HUDEP-2 (cell line): ENCODE results near the gene DROSHA.
A peak's percentile ranks its signal among the peaks of the same experiment; 100 is the strongest.

Experiments used
- DNase-seq, 76 experiments: peaks; one replicate each; lab custom pipeline; 2025; ENCODE audit not compliant: unreplicated experiment in 76 of 76; lab: John Stamatoyannopoulos, UW

Gene DROSHA

DNA sequence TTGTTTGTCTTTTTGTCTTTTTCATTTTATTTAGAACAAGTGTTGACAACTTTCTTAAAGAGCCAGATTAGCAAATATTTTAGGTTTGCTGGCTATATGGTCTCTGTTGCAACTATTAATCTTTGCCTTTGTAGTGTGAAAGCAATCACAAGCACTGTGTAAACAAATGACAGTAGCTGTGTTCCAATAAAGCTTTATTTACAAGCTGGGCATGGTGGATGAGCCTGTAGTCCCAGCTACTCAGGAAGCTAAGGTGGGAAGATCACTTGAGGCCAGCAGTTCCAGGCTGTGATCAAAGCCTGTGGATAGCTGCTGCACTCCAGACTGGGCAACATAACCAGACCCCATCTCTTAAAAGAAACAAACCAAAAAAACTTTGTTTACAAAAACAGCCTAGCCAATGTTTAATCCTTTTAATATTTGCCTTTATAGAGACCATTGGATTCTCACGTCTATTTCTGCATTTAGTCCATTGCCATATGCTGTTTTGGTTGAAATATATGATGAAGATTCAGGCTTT lies 2.7 kb upstream of the DROSHA start:
- no peak for DNase-seq

DNA sequence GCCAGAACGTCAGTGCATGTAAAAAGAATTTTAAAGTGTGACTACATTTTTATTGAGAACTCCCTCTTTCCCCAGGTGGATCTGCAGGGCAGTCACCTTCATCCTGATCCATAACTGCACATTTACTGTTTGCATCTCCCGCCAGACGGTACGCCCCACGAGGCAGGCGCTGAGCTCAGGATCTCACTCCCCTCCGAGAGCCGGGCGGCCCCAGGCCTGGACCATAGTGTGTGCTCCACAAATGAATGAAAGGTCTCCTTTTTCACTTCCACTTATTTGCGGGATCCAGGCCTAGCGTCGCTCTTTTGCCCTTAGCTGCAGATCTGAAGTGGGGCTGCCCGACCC lies 378 bp downstream of the DROSHA start:
- peak in 13 of 76 experiments; percentile 4 to 57 (median 11) for DNase-seq

DNA sequence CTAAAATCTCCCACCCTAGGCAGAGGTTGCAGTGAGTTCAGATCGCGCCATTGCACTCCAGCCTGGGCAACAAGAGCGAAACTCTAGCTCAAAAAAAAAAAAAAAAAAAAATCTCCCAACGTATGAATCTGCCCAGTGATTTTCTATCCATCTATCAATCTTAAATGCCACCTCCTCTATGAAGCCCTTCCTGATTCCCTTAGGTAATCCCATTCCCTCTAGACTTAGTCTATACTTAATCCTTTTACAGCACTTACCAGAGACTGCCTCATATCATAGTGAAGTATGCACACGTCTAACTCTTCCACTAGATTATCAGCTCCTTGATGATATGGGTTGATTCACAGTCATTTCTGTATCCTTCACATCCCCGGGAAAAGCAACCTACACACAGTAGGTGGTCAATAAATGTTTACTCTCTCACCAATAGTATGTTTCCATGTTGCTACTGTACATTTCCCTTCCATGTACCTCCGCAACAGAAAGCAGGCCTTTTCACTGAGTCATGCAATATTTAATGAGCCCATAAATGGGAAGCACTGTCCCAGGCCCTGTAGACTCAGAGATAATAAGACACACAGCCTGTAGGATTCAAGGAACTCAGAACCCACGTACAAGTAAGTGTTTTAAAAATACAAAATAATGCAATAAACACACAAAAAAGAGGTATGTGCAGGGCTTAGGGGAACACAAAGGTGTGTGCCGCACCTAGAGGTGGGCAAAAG lies 1.2 kb downstream of the DROSHA start:
- DNase-seq = no peak

DNA sequence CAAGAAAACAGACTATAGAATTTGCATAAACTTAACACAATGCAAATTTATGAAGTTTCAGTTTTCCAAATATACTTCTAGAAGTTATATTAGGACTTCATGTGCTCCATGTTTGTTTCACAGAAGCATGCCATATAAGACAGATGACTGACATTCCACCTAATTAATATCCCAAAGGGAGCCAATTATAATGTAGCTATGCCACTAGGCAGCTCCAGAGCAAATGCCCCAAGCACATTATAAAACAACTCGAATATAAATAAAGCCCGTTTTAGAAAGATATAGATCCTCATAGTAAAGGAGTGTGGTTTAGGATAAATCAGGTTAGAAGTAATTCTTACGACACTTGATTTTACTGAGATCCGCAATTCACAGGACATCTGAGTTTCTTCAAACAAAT lies 8.9 kb downstream of the DROSHA start:
- no peak for DNase-seq

DNA sequence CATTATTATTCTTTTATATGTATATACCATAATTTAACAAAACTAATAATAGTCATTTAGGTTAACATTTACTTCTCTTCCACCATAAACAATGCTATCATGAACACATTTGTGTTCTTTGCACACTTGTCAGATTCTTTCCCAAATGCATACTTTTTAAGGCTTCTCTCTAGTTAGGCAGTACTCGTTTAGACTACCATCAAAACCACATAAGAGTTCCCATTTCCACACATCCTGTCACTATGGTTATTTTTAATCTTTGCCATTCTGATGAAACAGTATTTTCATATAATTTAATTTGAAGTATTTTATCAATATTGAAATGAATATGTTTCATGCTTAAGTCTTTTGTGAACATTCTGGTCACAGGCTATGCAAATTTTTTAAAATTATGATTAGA lies 15.1 kb downstream of the DROSHA start:
- DNase-seq = no peak

DNA sequence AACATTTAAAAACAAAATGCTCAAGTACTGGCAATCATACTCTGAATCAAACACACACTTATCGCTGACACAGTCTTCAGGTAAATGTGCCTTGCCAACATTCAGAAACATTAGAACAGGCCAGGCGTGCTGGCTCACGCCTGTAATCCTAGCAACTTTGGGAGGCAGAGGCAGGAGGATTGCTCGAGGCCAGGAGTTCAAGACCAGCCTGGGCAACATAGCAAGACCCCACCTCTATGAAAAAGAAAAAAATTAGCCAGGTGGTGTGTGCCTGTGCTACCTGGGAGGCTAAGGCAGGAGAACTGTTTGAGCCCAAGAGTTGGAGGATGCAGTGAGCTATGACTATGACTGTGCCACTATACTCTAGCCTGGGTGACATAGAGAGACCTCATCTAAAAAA lies 20.6 kb downstream of the DROSHA start:
- no peak for DNase-seq

DNA sequence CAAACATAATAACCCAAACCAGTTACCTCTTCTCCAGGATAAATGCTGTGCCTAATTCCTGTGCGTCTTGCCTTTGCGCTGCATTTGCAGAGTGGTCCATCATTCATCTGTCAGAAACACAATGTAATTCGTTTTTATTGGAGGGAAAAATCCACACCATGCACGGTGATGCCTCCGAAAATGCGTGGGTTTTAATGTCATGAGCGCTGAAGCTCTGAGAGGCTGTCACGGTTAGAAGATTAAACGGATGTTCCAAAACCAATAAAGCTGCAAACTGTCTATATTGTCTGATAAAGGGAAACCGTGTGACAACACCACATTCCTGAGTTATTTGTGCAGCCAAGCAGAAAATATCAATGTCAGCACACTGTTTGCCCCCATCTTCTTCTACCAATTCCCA lies 27.4 kb downstream of the DROSHA start:
- DNase-seq = no peak

DNA sequence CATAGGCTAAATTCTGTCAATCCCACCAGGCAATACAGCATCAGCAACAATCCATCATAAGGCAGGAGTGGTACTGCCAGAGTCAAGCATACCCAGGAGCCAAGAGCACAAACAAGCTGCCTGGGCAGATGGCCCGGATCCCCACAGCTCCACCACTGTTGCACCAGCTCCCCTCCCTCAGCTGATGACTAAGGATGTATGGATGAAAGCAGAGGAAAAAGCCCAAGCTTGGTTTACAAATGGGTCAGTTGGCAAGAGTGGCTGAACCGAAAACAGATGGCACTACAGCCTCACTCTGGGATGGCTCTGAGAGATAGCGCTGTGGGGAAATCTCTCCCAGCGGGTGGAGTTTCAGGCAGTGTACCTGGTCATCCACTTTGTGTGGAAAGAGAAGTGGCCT lies 29.4 kb downstream of the DROSHA start:
- DNase-seq = no peak

DNA sequence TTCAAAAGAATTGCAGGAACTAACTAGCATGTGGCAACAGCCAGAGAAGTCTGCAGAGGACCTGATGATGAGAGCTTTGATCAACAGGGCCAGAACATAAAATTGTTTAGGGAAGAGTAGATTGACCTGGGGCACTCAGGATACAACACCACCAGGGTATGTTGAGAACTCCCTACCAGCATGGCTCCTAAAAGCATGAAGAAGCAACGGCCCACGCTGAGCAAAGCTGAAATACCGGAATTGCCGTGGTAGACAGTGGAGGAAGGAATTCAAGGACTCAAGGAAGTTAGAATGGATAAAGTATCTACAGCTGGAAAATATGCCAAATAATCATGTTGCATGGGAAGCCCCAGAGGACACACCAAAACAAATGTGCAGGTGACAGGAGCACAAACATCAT lies 31.6 kb downstream of the DROSHA start:
- no peak for DNase-seq

DNA sequence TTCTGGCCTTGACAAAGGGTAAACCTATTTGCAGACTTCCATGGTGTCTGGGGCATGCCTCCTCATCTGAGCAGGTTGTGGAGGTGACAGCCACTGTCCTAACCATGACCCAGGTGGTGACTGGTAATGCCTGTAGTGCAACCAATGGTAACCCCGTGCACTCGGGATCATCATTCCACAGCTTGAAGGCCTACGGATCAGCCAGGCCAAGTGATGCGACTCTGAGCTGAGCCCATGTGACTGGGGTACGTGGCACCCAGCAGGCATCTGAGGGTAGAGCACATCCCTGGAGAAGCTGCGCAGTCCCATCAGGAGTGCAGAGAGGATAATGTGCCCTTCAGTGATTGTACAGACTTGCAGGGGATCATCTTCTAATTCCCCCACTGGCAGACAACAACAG lies 35.0 kb downstream of the DROSHA start:
- DNase-seq = no peak

DNA sequence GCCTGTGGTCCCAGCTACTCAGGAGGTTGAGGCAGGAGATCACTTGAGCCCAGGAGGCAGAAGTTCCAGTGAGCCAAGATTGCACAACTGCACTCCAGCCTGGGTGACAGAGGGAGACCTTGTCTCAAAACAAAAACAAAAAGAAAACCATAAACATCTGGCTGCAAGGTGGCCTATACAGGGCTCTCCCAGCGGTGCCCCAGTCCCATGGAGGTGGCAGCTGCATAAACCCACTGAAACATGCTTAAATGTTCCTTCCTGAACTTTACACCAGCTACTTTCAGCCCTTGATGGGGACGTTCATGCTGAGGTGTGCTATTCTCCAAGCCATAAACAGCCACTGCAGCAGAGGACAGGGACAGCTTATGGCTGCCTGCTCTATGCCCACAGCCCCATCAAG lies 35.6 kb downstream of the DROSHA start:
- DNase-seq = no peak

DNA sequence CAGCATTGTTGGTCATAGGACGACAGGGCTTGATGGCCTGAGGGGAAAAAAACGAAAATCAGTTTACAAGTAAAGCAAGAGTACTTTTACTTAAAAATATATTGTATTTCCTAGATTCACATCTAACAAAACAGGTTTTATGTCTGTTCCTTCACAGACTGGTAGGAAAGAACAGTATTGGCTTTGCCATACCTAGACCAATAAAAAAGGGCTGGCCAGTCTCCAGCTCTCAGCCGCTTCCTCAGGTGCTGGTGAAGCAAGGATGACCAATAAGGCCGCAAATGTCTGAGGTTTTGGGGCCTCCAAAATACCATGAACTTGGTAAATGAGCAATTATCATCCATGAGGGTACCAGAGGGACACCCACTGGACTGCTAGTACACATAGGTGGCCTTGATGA lies 36.6 kb downstream of the DROSHA start:
- DNase-seq = no peak

DNA sequence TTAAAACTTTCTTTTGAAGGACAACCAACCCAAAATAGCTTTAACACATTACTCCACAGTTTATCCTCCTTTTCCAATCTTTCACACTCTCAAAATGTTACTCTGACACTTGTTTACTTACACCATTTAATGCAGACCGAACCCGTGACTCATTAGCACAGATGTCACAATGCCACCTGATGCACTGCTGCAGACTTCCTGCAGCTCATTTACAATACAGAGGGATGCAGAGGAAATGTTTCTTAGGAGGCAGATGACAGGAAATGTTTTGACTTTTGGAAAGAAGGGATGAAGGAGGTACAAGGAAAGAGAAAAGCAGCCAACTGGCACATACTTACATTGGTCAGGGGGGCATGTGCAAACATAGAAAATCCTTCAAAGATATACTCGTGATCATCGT lies 39.0 kb downstream of the DROSHA start:
- no peak for DNase-seq

DNA sequence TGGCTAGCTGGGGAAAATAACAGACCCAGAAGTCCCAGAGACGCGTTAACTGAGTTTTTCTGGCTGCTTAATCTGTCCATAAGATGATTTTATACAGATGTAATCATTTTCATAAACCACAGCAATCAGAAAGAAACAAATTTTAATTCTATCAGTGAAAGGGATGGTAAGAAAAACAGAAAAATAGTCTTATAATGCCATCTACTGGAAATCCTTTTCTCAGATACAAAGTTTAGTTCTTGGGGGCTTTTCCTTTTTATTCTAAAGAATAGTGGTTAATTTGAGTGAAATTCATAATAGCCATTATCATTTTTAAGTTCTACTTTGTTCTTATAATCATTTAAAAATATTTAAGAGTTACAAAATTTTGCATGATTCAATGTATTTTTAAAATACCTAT lies 44.4 kb downstream of the DROSHA start:
- no peak for DNase-seq

DNA sequence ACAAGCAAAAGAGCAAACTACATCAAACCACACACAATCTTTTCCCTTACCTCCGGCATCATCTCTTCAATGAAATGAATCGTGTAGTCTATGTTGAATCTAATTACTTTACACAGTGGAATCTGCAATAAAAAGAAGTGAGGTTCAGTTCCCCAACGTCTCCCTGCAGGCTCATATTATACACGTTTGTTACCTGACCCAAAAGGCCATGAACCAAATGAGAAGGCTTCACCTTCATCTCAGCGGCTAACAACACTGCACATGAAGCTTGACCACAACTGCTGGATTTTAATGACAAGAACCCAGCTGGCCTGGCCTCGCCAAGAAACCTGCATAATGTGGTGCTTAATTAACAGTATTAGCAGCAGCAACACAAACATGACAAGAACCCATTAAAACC lies 45.5 kb downstream of the DROSHA start:
- no peak for DNase-seq

DNA sequence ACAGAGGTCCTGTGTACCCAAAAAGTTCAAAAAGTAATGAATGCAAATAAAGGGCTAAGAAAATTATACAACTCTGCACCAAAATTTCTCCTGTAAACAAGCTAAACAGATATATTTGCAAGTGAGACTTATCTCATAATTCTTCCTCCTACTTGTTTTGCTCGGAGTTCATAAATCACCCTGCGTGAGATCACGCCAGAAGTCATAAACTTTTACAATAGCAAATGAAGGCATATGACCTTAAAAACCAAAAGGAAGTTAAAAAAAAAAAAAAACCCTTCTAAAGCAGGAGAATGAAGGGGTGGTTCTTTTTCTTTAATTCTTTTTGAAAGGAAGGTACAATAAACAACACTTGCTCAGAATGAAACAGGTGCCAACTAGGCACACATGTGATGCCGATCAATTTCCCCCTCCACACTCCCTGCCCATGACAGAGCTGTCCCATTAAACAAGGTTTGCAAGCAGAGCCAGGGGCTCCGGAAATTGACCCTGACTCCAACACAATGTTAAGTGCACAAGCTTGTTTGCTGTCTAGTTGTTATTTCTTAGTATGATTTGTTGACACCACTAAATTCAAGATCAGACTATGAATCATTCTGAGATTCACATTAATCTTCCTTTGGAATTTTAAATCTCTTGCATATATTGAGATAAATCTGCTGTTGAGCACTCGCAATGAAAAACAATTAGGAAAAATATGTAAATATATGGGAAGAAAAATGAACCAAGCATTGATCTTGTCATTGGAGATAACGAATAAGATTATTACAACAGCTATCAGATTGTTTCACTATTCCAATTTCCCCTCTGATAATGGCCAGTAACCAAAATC lies 46.3 kb downstream of the DROSHA start:
- no peak for DNase-seq

DNA sequence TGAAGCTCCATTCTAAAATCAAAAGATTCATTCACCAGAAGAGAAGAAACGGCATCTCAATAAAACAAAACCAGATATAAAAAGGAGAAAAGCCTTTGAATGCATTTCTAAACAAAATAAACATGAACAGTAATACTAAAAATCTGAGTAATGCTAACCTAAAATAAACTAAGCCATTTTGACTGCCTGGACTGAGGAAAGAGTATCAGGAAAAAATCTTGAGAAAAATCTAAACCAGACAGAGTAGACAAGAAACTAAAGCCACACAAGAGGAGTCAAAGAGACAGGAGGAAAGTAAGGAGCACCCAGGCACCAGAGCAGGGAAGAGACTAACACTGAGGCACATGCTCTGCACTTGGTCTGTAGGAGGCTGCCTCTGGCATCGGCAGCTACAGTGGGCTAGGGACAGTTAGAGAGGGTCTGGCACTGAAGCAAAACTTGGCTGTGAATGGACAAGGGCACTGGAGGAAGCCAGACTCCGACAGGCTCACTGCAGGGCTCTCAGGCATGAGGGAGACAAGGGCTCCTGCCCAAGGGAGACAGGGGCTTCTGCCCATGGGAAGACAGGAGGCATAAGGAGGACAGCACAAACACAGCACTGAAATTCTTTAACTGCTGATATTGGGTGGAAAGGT lies 50.2 kb downstream of the DROSHA start:
- no peak for DNase-seq

DNA sequence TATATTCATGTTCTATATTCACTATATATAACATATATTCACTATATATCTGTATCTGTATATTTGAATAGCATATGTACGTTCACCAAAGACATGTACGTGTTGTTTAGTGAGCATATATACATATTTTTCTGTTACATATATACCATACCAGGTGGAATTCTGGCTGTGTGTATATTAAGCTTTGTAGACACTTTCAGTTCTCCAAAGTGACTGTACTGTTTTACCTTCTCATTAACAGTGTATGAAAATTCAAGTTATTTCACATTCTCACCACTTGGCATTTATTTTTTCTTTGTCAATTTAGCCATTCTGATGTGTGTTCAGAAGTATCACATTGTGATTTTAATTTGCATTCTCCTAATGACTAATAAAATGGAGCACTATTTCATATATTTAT lies 52.2 kb downstream of the DROSHA start:
- DNase-seq = no peak

DNA sequence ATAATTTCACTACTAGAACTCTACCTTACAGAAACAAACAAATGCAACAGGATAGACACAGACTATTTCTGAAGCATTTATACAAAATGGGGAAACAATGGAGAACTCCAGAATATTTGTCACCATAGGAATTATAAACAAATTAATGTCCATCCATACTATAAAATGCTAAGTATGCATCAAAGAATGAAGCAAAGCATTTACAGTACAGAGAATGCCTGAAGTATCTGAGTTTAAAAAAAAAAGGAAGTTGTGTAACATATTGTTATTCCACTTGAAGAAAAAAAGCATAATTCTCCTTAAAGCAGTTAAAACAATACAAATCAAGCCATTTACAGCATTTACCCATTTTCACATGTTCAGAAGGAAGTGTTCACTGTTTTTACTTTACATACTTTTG lies 53.0 kb downstream of the DROSHA start:
- DNase-seq = no peak

DNA sequence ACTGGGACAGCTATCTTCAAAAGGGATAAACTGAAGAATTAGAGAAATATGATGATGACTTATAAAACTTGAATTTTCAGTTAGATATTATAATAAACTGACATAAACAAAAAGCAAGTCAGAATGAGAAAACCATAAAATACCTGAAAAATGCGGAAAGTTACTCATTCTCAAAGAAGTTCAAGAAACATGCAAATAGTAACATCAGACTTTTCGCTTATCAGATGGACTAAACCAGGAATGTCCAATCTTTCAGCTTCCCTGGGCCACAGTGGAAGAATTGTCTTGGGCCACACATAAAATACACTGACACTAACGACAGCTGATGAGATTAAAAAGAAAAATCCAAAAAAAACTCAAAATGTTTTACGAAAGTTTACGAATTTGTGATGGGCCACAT lies 53.9 kb downstream of the DROSHA start:
- no peak for DNase-seq

DNA sequence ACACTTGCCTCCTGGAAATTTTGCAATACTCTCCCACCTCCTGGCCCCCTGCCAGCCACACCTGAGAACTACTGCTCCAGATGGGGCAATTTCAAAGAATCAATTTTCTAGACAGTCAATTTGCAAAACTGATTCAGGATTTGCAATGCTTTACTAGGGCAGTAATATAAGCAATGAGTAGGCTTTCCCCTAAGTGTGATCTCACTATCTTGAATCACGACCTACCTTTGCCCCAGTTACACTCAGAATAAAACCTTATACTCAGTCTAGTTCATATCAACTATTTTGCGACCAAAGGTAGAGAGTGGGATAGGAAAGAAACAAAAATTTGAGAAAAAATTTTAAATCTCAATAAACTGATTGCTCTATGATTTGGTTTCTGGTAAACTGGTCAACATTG lies 54.4 kb downstream of the DROSHA start:
- DNase-seq = no peak

DNA sequence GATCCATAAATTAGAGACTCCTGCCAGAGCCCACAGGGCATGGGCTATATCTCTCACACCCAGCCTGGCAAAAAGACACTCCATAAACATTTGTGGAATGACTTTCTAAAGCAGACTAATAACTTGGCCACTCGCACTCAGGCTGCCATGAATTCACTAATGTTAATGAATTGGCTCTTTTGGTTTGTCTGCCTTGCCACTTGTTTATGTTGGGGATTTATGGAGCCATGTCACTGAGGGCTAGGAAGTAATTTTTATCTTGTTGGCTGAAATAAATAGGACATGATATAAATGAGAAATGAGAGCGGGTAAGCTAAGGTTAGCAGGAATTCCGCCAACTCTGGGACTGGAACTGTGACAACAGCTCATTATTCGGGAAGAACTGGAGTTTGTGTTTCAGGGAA lies 55.2 kb downstream of the DROSHA start:
- DNase-seq = no peak
